HepG2 (cell line): ENCODE measurements around the gene DOCK2. TPM values are rescaled to one million over a fixed set of nuclear protein-coding genes. Genes with fewer than 3 reads are reported as not detected.

ENCODE experiments used
- ATAC-seq: fragments of 200-7000 bp; cut with Tn5 transposase; 3 replicates; pipeline ENCODE4 v1.9.1; 2020; ENCODE audit warnings: mild to moderate bottlenecking, moderate library complexity
- BruUV-seq: library from RNA; stranded (reverse); fragments of 400-500 nt; replicated peaks from 2 replicates; lab custom pipeline; 2021; lab: Mats Ljungman, UMichigan
- CTCF ChIA-PET: fragments of 300-600 bp; formaldehyde crosslinking; extraction: SDS; loops from one replicate; lab custom pipeline; 2021; ENCODE audit warnings: low total read pairs, inconsistent platforms, low intra/inter-chr PET ratio; lab: Yijun Ruan, JAX
- POLR2A ChIA-PET: fragments of 350-600 bp; sonication (Branson Sonifier 250); formaldehyde crosslinking; loops from one replicate; lab custom pipeline; 2020; ENCODE audit warnings: antibody characterized with exemption, inconsistent platforms; lab: Yijun Ruan, JAX
- DNase-seq: peaks from one replicate; pipeline ENCODE4 v3.0.0-alpha.2; 2015; ENCODE audit warnings: low spot score
- FAIRE-seq: peaks from 3 replicates; lab custom pipeline; 2011; peaks lifted over from hg19 to GRCh38; lab: Jason Lieb, UNC
- H2AFZ ChIP-seq: one replicate; pipeline ENCODE4 v1.6.1; 2011; ENCODE audit warnings: low read length, inconsistent platforms
- H3K27ac ChIP-seq: fragments of 300-600 bp; 3 replicates; pipeline ENCODE4 v1.8.0; 2011; ENCODE audit warnings: mixed run types, mild to moderate bottlenecking, mixed read lengths, low read length, inconsistent platforms; ENCODE audit not compliant: insufficient read depth; ENCODE audit errors: extremely low read length
- H3K27me3 ChIP-seq, 2 experiments: fragments of 200-600 bp in 1 of 2; 2 replicates in 1 of 2; 3 replicates in 1 of 2; pipeline versions ENCODE4 v1.6.0 to v1.8.0; 2011; ENCODE audit warnings: low read length in 2 of 2, mild to moderate bottlenecking in 2 of 2, moderate library complexity in 2 of 2, inconsistent platforms in 1 of 2; ENCODE audit not compliant: insufficient read depth in 2 of 2, control insufficient read depth in 1 of 2
- H3K36me3 ChIP-seq, 2 experiments: fragments of 200-600 bp in 1 of 2; replicated peaks in 1 of 2; 2 replicates in 1 of 2; 3 replicates in 1 of 2; pipeline versions ENCODE4 v1.5.1 to v1.8.0; 2011; ENCODE audit warnings: low read length in 2 of 2, inconsistent platforms in 1 of 2; ENCODE audit not compliant: insufficient read depth in 2 of 2, control insufficient read depth in 1 of 2
- H3K4me1 ChIP-seq: 2 replicates; pipeline ENCODE4 v1.5.1; 2012; ENCODE audit warnings: low read length, inconsistent platforms; ENCODE audit not compliant: insufficient read depth
- H3K4me2 ChIP-seq: 2 replicates; pipeline ENCODE4 v1.6.0; 2011; ENCODE audit warnings: low read depth, low read length, inconsistent platforms
- H3K4me3 ChIP-seq, 3 experiments: fragments of 200-600 bp in 1 of 3; sonication (generic), shearing (Covaris generic) in 1 of 3; replicated peaks in 1 of 3; 2 replicates each; pipeline ENCODE4 v1.5.1; 2011 to 2016; ENCODE audit warnings: low read length in 3 of 3, inconsistent platforms in 2 of 3, low read depth in 2 of 3, mild to moderate bottlenecking in 2 of 3, control low read depth in 1 of 3, mixed read lengths in 1 of 3; ENCODE audit not compliant: insufficient read depth in 1 of 3
- H3K79me2 ChIP-seq: one replicate; pipeline ENCODE4 v1.6.1; 2011; ENCODE audit warnings: low read length, inconsistent platforms; ENCODE audit not compliant: insufficient read depth
- H3K9ac ChIP-seq: 2 replicates; pipeline ENCODE4 v1.6.0; 2011; ENCODE audit warnings: mild to moderate bottlenecking, low read depth, low read length, inconsistent platforms; ENCODE audit not compliant: insufficient read depth
- H3K9me3 ChIP-seq: 2 replicates; pipeline ENCODE4 v1.5.1; 2012; ENCODE audit warnings: mild to moderate bottlenecking, low read length
- H4K20me1 ChIP-seq: 2 replicates; pipeline ENCODE4 v1.6.0; 2011; ENCODE audit warnings: inconsistent platforms, mild to moderate bottlenecking, low read length, moderate library complexity; ENCODE audit not compliant: insufficient read depth
- ARNT ChIP-seq: fragments of 450-650 bp; IDR thresholded peaks from 2 replicates; pipeline ENCODE4 v1.6.1; 2017
- HNRNPK ChIP-seq: fragments of 200-400 bp; formaldehyde crosslinking; IDR thresholded peaks from 2 replicates; pipeline ENCODE4 v1.6.1; 2018; ENCODE audit warnings: low read length, low read depth, moderate library complexity, mild to moderate bottlenecking; ENCODE audit not compliant: poor library complexity, severe bottlenecking
- HNRNPL ChIP-seq: fragments of 200-400 bp; formaldehyde crosslinking; IDR thresholded peaks from 2 replicates; pipeline ENCODE4 v1.6.1; 2017; ENCODE audit warnings: mild to moderate bottlenecking, low read depth, low read length
- MTERF4 ChIP-seq: sonication (generic); formaldehyde crosslinking; IDR thresholded peaks from 2 replicates; pipeline ENCODE4 v1.8.0; 2023; ENCODE audit warnings: mild to moderate bottlenecking, missing genetic modification reagents
- ZNF709 ChIP-seq: sonication (generic); formaldehyde crosslinking; IDR thresholded peaks from 2 replicates; pipeline ENCODE4 v1.5.0; 2020; ENCODE audit warnings: mild to moderate bottlenecking, missing genetic modification reagents
- whole genome bisulfite sequencing: methylation state at CpG from one replicate; pipeline ENCODE4 v1.1.6; 2017; ENCODE audit warnings: low lambda C conversion rate; 5-methylcytosine and 5-hydroxymethylcytosine counted together
- in situ Hi-C: cut with HindIII; loops from 2 replicates; pipeline ENCODE4 v1.10.0; 2017; ENCODE audit warnings: low pct_unique_long_range_greater_than_20kb; ENCODE audit not compliant: extremely low pct_ligation_motif_present
- intact Hi-C: fragments of 100-400 bp; cut with micrococcal nuclease; formaldehyde crosslinking; loops from one replicate; pipeline ENCODE4 v1.10.0; 2022; ENCODE audit not compliant: unreplicated experiment
- polyA plus RNA-seq, 8 experiments: library from polyadenylated mRNA; depleted of rRNA in 3 of 8; stranded (reverse) in 7 of 8; unstranded in 1 of 8; fragments of >200 nt; fragmentation: Illumina TruSeq in 4 of 8; extraction: Trizol in 4 of 8; gene quantifications; 2 replicates each; pipeline versions ENCODE4 v1.2.1 to v1.2.3, GENCODE V29; 2011 to 2016; ENCODE audit warnings: low read depth in 4 of 8, missing spikeins in 1 of 8, mixed read lengths in 1 of 8; ENCODE audit not compliant: insufficient read depth in 1 of 8
- total RNA-seq, 5 experiments: library from RNA; depleted of rRNA; stranded (reverse); fragments of >200 nt; fragmentation: Illumina TruSeq; extraction: Trizol; gene quantifications; 2 replicates each; pipeline ENCODE4 v1.2.3, GENCODE V29; 2016; ENCODE audit warnings: low read depth in 1 of 5
- TF ChIP-seq, protein P1 (sequence below): IDR thresholded peaks from 2 replicates; pipeline ENCODE4 v1.4.0; 2020; ENCODE audit warnings: mild to moderate bottlenecking, missing genetic modification reagents
- TF ChIP-seq, protein P2 (sequence below): sonication (generic); formaldehyde crosslinking; IDR thresholded peaks from 2 replicates; pipeline ENCODE4 v1.8.1; 2022; ENCODE audit warnings: low read depth, mild to moderate bottlenecking, missing genetic modification reagents
- TF ChIP-seq, protein P3 (sequence below): sonication (generic); formaldehyde crosslinking; IDR thresholded peaks from 2 replicates; pipeline ENCODE4 v1.5.0; 2020; ENCODE audit warnings: mild to moderate bottlenecking, missing genetic modification reagents

The DOCK2 gene
- total and polyA plus RNA-seq, 2 of the 13 experiments (the other 11 are each of a cell fraction or from before 2014, with no cell fraction given), result not detected

GRCh38 chr5:169732841-169733240 lies 95.8 kb downstream of the DOCK2 start (continued):
- TF ChIP-seq, protein P1, sequence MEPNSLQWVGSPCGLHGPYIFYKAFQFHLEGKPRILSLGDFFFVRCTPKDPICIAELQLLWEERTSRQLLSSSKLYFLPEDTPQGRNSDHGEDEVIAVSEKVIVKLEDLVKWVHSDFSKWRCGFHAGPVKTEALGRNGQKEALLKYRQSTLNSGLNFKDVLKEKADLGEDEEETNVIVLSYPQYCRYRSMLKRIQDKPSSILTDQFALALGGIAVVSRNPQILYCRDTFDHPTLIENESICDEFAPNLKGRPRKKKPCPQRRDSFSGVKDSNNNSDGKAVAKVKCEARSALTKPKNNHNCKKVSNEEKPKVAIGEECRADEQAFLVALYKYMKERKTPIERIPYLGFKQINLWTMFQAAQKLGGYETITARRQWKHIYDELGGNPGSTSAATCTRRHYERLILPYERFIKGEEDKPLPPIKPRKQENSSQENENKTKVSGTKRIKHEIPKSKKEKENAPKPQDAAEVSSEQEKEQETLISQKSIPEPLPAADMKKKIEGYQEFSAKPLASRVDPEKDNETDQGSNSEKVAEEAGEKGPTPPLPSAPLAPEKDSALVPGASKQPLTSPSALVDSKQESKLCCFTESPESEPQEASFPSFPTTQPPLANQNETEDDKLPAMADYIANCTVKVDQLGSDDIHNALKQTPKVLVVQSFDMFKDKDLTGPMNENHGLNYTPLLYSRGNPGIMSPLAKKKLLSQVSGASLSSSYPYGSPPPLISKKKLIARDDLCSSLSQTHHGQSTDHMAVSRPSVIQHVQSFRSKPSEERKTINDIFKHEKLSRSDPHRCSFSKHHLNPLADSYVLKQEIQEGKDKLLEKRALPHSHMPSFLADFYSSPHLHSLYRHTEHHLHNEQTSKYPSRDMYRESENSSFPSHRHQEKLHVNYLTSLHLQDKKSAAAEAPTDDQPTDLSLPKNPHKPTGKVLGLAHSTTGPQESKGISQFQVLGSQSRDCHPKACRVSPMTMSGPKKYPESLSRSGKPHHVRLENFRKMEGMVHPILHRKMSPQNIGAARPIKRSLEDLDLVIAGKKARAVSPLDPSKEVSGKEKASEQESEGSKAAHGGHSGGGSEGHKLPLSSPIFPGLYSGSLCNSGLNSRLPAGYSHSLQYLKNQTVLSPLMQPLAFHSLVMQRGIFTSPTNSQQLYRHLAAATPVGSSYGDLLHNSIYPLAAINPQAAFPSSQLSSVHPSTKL, result no peak
- TF ChIP-seq, all 625 proteins: peak for 0

DNA sequence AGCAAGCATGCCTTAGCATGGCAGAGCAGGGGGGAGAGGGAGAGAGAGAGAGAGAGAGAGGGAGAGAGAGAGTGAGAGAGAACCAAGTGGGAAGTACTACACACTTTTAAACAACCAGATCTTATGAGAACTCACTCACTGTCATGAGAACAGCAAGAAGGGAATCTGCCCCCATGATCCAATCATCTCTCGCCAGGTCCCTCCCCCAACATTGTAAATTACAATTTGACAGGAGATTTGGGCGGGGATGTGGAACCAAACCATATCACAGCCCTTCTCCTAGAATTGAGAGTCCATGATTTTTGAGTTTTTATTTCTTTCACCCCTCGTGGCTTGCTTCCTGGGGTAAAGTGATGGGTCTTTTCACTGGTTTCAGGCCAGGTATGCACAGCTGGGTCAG lies 98.8 kb downstream of the DOCK2 start:
- no peak for DNase-seq
- H2AFZ ChIP-seq, result no peak overlapping the region
- no peak for ATAC-seq
- in situ Hi-C loops, result no loop called here
- no TSS peak for BruUV-seq
- no peaks in the 10 kb centered on the region for H4K20me1 ChIP-seq
- no peaks in the 10 kb centered on the region for H3K27me3 ChIP-seq
- H3K4me1 ChIP-seq, result no peaks in the 10 kb centered on the region
- no peak overlapping the region for H3K9ac ChIP-seq
- ChIA-PET CTCF (no interaction called here), POLR2A (no interaction called here)
- no peaks in the 10 kb centered on the region for H3K9me3 ChIP-seq
- no peaks in the 10 kb centered on the region for H3K79me2 ChIP-seq
- no peak overlapping the region for H3K4me2 ChIP-seq
- no peak overlapping the region for H3K27ac ChIP-seq
- intact Hi-C loops, result no loop called here
- WGBS, result 5% methylated on average over 3 of the region's 3 CpGs
- TF ChIP-seq, protein P2, sequence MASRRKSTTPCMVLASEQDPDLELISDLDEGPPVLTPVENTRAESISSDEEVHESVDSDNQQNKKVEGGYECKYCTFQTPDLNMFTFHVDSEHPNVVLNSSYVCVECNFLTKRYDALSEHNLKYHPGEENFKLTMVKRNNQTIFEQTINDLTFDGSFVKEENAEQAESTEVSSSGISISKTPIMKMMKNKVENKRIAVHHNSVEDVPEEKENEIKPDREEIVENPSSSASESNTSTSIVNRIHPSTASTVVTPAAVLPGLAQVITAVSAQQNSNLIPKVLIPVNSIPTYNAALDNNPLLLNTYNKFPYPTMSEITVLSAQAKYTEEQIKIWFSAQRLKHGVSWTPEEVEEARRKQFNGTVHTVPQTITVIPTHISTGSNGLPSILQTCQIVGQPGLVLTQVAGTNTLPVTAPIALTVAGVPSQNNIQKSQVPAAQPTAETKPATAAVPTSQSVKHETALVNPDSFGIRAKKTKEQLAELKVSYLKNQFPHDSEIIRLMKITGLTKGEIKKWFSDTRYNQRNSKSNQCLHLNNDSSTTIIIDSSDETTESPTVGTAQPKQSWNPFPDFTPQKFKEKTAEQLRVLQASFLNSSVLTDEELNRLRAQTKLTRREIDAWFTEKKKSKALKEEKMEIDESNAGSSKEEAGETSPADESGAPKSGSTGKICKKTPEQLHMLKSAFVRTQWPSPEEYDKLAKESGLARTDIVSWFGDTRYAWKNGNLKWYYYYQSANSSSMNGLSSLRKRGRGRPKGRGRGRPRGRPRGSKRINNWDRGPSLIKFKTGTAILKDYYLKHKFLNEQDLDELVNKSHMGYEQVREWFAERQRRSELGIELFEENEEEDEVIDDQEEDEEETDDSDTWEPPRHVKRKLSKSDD (CRISPR knock-in tag), result no peak
- TF ChIP-seq MTERF4 (CRISPR knock-in tag) (no peak), HNRNPK (no peak), HNRNPL (no peak), ARNT (no peak), ZNF709 (CRISPR knock-in tag) (no peak)
- TF ChIP-seq, protein P3, sequence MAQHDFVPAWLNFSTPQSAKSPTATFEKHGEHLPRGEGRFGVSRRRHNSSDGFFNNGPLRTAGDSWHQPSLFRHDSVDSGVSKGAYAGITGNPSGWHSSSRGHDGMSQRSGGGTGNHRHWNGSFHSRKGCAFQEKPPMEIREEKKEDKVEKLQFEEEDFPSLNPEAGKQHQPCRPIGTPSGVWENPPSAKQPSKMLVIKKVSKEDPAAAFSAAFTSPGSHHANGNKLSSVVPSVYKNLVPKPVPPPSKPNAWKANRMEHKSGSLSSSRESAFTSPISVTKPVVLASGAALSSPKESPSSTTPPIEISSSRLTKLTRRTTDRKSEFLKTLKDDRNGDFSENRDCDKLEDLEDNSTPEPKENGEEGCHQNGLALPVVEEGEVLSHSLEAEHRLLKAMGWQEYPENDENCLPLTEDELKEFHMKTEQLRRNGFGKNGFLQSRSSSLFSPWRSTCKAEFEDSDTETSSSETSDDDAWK, result no peak
- H3K36me3 ChIP-seq, result no peaks in the 10 kb centered on the region
- FAIRE-seq, result no peak
- H3K4me3 ChIP-seq, result no peak overlapping the region
